Activated T-helper 1 cell treated with anti-CD3 and anti-CD28 coated beads, Interleukin-12 subunit alpha, Interleukin-12 subunit beta, Interleukin-2, Interleukin-4 antibody, amounts not matched to agents 30 ng/mL and 10 ng/mL and 1 ng/mL, durations not matched to agents 14 hours and 24 hours and 36 hours (primary cell): ENCODE measurements around the gene EVI5. TPM values are rescaled to one million over a fixed set of nuclear protein-coding genes. Genes with fewer than 3 reads are reported as not detected.
"Not testable (repeated sequence)": the region's sequence is repeated elsewhere in the genome, so short reads cannot be mapped to it uniquely, and the experiment has no call there.

ENCODE experiments used
- DNase-seq: peaks from one replicate; pipeline ENCODE4 v3.0.0; 2021; ENCODE audit warnings: low spot score
- H3K27ac Mint-ChIP-seq: one replicate; pipeline ENCODE4 v1.8.0; 2021; ENCODE audit warnings: mild to moderate bottlenecking, mixed read lengths
- H3K27me3 Mint-ChIP-seq: one replicate; pipeline ENCODE4 v1.8.0; 2022; ENCODE audit warnings: mild to moderate bottlenecking, moderate library complexity, mixed read lengths; ENCODE audit not compliant: insufficient read depth
- H3K36me3 Mint-ChIP-seq: one replicate; pipeline ENCODE4 v1.8.0; 2021; ENCODE audit warnings: low read depth, mixed read lengths
- H3K4me1 Mint-ChIP-seq: one replicate; pipeline ENCODE4 v1.8.0; 2021; ENCODE audit warnings: low read depth, mixed read lengths
- H3K4me3 Mint-ChIP-seq: one replicate; pipeline ENCODE4 v1.8.0; 2021; ENCODE audit warnings: mild to moderate bottlenecking, moderate library complexity, mixed read lengths
- H3K9me3 Mint-ChIP-seq: one replicate; pipeline ENCODE4 v1.8.0; 2021; ENCODE audit warnings: mixed read lengths
- intact Hi-C: fragments of 100-400 bp; cut with micrococcal nuclease; formaldehyde crosslinking; loops from one replicate; pipeline ENCODE4 v1.15.1; 2024
- total RNA-seq: library from RNA; stranded (reverse); gene quantifications from 2 replicates; pipeline ENCODE4 v1.2.3, GENCODE V29; 2022

EVI5 gene
- total RNA-seq, 1 donor from 2014 or later: 11.3 TPM

DNA sequence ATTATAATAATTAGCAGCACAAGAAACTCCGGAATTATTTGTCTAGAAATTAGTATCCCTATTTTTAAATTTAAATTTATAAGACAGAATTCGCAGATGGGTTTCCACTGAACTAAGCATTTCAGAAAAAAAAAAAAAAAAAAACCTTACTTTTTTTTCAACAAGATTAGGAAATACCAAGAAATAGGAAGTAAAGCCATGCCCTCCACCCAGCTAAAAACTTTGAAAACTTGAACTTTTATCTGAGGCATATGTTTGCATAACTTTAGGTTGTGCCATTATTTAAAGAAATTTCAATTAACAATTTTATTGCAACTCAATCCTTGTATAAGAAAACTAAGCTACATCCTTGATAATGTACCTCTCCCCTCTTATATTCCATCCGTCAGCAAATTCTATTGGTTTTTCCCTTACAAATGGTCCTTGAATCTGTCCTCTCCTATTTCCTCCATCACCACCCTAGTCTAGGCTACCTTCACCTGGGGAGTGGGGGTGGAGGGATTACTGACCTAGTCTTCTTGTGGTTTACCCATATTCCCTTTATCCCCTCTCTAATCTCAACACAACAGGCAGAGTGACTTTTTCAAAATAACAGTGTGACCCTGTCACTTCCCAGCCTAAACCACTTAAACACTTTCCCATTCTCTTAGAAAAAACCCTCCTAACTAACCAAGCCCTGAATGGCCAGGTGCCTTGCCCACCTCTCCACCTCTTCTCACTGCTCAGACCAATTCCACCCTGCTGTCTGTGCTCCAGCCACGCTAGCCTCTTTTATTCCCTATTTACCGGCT, 1.4 kb upstream of the EVI5 start:
- Mint-ChIP-seq H3K36me3 (peaks cover 2% of the 10 kb centered on the region), H3K4me1 (peaks cover 14% of the 10 kb centered on the region), H3K4me3 (peak overlapping the region; percentile 37), H3K27ac (no peak overlapping the region), H3K27me3 (peaks cover 78% of the 10 kb centered on the region), H3K9me3 (no peaks in the 10 kb centered on the region)
- intact Hi-C loops: loop anchor here (10.0 kb wide), 2 partner anchors 312 to 1058 kb away; no protein-coding TSS in a partner anchor
- DNase-seq: no peak

DNA sequence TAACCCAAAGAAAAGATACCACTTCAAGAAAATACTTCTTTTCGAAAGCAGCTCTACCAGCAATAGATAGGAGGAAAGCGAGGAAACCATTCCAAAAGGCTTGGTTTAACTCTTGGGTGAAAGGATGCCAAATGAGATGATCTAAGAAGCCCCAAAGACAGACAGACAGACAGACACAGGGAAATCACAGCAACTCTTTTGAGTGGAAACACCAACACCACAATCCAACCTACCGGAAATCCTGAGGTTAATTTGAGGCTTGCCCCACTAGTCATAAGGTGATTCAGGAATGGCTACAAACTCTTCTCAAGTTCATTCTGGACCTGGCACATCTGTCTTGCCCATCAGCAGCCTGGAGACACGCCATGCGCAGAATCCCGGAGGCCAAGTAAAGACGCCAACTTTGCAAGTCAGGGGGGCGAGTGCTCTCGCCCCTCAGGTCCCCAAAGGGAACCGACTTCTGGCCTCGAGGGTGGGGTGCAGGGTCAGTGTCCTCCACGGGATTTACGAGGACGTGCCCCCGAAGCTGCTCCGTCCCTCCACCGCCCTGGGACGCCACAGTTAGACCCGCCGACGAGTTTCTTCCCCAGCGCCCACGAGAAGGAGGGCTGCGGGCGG, 778 bp downstream of the EVI5 start:
- peak; percentile 46 for DNase-seq
- H3K4me3 Mint-ChIP-seq: peak overlapping the region; percentile 75
- H3K27ac Mint-ChIP-seq: peak overlapping the region; percentile 13
- H3K4me1 Mint-ChIP-seq: peaks cover 14% of the 10 kb centered on the region
- peaks cover 77% of the 10 kb centered on the region for H3K27me3 Mint-ChIP-seq
- intact Hi-C loops: loop anchor here (10.0 kb wide), 2 partner anchors 309 to 1061 kb away; no protein-coding TSS in a partner anchor
- no peaks in the 10 kb centered on the region for H3K9me3 Mint-ChIP-seq
- H3K36me3 Mint-ChIP-seq: peaks cover 2% of the 10 kb centered on the region

DNA sequence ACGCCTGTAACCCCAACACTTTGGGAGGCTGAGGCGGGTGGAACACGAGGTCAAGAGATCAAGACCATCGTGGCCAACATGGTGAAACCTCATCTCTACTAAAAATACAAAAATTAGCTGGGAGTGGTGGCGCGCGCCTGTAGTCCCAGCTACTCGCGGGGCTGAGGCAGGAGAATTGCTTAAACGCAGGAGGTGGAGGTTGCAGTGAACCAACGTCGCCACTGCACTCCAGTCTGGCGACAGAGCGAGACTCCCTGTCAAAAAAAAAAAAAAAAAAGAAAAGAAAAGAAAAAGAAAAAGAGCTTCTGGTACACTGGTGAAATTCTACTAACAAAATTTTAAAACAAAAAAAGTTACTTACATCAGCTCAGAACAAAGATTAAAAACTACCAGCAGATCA, 1.4 kb downstream of the EVI5 start:
- not testable (repeated sequence) for H3K36me3 Mint-ChIP-seq, H3K9me3 Mint-ChIP-seq, DNase-seq, H3K27ac Mint-ChIP-seq
- intact Hi-C loops: loop anchor here (10.0 kb wide), 2 partner anchors 309 to 1061 kb away; no protein-coding TSS in a partner anchor
- Mint-ChIP-seq H3K4me3 (peak overlapping the region; percentile 75), H3K4me1 (peaks cover 14% of the 10 kb centered on the region), H3K27me3 (peaks cover 81% of the 10 kb centered on the region)

DNA sequence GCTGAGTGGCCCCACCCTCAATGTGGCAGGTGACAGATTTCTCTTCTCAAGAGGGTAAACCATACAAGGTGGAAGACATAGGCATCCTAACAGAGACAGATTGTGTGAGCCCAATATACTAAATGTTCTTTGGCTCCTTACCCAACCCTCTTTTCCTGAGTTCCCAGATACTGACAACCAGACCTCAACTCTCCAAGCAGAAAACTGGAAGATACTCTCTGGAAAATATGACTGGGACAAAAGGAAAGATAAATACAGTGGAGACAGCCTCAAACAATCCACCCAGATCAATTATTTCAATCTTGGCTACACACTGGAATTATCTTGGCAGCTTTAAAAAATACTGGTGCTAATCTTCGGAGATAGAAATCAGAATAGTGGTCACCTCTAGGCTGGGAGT, 6.5 kb downstream of the EVI5 start:
- Mint-ChIP-seq H3K4me1 (no peaks in the 10 kb centered on the region), H3K27me3 (peaks cover 62% of the 10 kb centered on the region), H3K27ac (no peak overlapping the region), H3K36me3 (no peaks in the 10 kb centered on the region), H3K4me3 (no peak overlapping the region), H3K9me3 (no peaks in the 10 kb centered on the region)
- no peak for DNase-seq
- intact Hi-C loops: no loop called here

DNA sequence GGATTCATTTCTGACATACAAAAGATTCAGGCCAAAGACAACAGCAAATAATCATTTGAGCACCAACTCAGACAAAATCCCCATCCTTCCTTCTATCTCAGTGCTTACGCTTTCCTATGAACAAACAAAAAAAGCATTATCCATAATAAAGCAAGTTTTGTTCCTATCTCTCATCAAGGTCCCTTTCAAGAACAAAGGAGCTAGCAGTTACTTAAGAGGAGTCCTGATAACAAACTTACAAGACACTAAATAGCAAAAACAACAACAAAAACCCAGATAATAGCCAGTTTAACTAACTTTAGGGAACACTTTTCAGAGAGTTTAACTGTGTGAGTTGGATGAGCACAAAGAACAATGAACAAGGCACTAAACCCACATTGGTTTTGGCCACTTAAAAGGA, 10.5 kb downstream of the EVI5 start:
- DNase-seq: no peak
- no peaks in the 10 kb centered on the region for H3K36me3 Mint-ChIP-seq
- intact Hi-C loops: no loop called here
- no peak overlapping the region for H3K4me3 Mint-ChIP-seq
- H3K9me3 Mint-ChIP-seq: no peaks in the 10 kb centered on the region
- H3K27me3 Mint-ChIP-seq: peaks cover 42% of the 10 kb centered on the region
- no peaks in the 10 kb centered on the region for H3K4me1 Mint-ChIP-seq
- H3K27ac Mint-ChIP-seq: no peak overlapping the region

DNA sequence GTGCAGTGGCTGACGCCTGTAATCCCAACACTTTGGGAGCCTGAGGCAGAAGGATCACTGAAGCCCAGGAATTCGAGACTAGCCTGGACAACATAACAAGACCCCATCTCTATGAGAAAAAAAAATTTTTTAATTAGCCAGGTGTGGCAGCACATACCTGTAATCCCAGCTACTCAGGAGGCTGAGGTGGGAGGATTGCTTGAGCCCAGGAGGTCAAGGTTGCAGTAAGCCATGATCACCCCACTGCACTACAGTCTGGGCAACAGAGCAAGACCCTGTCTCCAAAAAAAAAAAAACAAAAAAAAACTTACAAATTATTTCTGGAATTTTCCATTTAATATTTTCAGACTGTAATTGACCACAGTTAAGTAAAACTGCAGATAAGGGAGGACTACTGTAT, 11.2 kb downstream of the EVI5 start:
- peaks cover 37% of the 10 kb centered on the region for H3K27me3 Mint-ChIP-seq
- DNase-seq, H3K27ac Mint-ChIP-seq, H3K36me3 Mint-ChIP-seq, intact Hi-C loops, H3K9me3 Mint-ChIP-seq, H3K4me3 Mint-ChIP-seq, H3K4me1 Mint-ChIP-seq: not testable (repeated sequence)

DNA sequence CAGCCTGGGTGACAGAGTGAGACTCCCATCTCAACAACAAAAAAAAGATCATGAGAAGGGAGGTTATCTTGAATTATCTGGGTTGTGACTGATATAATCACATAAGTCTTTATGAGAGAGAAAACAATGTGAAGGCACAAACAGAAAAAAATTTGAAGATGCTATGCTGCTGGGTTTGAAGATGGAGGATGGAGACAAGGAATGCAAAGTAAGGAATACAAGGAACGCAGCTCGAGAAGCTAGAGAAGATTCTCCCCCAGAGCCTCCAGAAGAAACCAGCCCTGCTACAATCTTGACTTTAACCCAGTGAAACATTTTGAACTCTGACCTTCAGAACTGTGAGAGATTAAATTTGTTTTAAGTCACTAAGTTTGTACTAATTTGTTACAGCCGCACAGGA, 15.1 kb downstream of the EVI5 start:
- Mint-ChIP-seq H3K27me3 (peaks cover 19% of the 10 kb centered on the region), H3K36me3 (no peaks in the 10 kb centered on the region), H3K27ac (no peak overlapping the region), H3K4me3 (no peak overlapping the region), H3K9me3 (peaks cover 8% of the 10 kb centered on the region), H3K4me1 (no peaks in the 10 kb centered on the region)
- DNase-seq: no peak
- intact Hi-C loops: no loop called here

DNA sequence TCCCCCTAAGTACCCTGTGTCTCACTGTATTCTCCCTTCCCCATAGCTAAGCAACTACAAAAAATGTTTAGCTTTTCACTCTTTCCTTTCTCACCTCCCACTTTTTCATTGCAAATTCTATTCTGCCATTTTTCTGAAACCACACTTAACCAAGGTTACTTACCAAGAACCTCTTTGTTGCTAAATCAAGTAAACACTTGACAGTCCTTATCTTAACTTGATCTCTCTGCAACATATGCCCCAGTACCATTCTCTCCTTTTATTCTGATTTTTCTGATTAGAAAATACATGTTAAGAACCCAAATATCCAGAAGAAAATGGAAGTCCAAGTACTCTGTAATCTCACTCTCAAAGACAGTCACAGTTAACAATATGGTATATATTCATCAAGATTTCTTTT, 16.0 kb downstream of the EVI5 start:
- no peaks in the 10 kb centered on the region for H3K4me1 Mint-ChIP-seq
- H3K36me3 Mint-ChIP-seq: no peaks in the 10 kb centered on the region
- H3K9me3 Mint-ChIP-seq: peaks cover 8% of the 10 kb centered on the region
- peaks cover 19% of the 10 kb centered on the region for H3K27me3 Mint-ChIP-seq
- no peak for DNase-seq
- no peak overlapping the region for H3K27ac Mint-ChIP-seq
- intact Hi-C loops: no loop called here
- H3K4me3 Mint-ChIP-seq: no peak overlapping the region

DNA sequence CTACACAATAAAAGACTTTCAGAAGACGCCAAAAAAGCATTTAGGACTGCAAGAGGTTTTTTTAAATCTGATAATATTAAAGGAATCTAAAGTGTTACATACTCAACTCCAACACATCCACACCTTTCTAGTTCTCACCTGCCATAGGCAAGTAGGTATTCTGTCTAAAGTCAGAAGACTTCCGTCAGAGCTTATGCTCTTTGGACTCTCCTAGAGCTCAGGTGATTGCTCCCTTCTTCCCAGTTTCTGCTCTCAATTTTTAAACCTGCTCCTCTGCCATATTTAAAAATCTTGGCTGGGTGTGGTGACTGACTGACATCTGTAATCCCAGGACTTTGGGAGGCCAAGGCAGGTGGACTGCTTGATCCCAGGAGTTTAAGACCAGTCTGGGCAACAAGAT, 16.6 kb downstream of the EVI5 start:
- no peaks in the 10 kb centered on the region for H3K36me3 Mint-ChIP-seq
- peaks cover 8% of the 10 kb centered on the region for H3K9me3 Mint-ChIP-seq
- intact Hi-C loops: no loop called here
- H3K4me3 Mint-ChIP-seq: no peak overlapping the region
- no peaks in the 10 kb centered on the region for H3K4me1 Mint-ChIP-seq
- peaks cover 18% of the 10 kb centered on the region for H3K27me3 Mint-ChIP-seq
- DNase-seq: no peak
- H3K27ac Mint-ChIP-seq: no peak overlapping the region

DNA sequence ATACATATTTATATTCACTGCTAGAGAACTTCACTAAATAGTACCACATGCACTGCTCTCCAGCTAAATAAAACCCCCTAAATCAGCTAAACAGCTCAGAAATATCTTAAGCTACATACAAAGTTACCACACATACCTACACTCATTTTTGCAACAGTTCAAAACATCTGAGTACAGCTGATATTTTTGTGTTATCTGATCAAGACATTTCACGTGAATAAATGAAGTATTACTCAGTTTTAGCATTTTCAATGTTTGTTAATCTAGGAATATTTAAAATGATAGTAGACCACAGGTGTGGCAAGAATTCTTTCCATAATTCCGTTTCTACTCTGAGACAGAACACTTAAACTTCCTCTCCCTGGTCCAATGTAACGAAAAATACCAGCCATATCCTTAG, 20.8 kb downstream of the EVI5 start:
- H3K36me3 Mint-ChIP-seq: no peaks in the 10 kb centered on the region
- peaks cover 7% of the 10 kb centered on the region for H3K27me3 Mint-ChIP-seq
- H3K27ac Mint-ChIP-seq: no peak overlapping the region
- H3K4me3 Mint-ChIP-seq: no peak overlapping the region
- no peak for DNase-seq
- intact Hi-C loops: no loop called here
- H3K9me3 Mint-ChIP-seq: peaks cover 8% of the 10 kb centered on the region
- H3K4me1 Mint-ChIP-seq: no peaks in the 10 kb centered on the region

DNA sequence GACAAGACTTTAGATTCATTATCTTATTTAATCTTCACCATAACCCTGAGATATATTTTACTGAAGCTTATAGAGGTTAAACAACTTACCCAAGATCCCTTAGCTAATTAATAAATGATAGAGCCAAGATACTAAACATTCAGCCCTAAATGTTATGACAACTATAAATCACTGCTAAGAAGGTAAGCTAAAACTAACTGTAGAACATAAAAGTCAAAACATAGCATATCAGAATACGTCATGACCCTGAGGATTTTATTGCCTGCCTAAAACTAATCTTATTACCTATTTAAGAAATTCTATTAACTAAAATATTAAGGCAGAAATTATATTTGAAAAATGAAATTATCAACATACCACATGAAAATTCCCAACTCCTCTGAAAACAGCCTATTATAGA, 22.6 kb downstream of the EVI5 start:
- peaks cover 15% of the 10 kb centered on the region for H3K27me3 Mint-ChIP-seq
- peaks cover under 1% of the 10 kb centered on the region for H3K9me3 Mint-ChIP-seq
- H3K4me1 Mint-ChIP-seq: no peaks in the 10 kb centered on the region
- no peak overlapping the region for H3K27ac Mint-ChIP-seq
- no peak overlapping the region for H3K4me3 Mint-ChIP-seq
- no peaks in the 10 kb centered on the region for H3K36me3 Mint-ChIP-seq
- intact Hi-C loops: no loop called here
- no peak for DNase-seq

DNA sequence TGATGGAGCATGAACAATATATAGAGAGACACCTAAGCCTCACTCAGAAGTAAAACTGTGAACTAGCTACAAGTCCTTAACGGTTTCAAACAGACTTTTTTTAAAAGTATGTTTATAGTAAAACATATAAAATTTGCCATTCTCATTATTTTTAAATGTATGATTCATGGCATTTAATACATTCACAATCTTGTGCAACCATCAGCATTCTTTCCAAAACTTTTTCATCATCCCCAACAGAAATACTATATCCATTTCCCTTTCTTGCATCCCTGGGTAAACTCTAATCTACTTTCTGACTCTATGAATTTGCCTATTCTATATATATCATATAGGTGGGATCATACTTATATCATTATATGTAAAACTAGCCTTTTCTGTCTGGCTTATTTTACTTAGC, 25.5 kb downstream of the EVI5 start:
- H3K27me3 Mint-ChIP-seq: peaks cover 11% of the 10 kb centered on the region
- no peak overlapping the region for H3K4me3 Mint-ChIP-seq
- intact Hi-C loops: no loop called here
- H3K27ac Mint-ChIP-seq: no peak overlapping the region
- no peak for DNase-seq
- H3K9me3 Mint-ChIP-seq: no peaks in the 10 kb centered on the region
- H3K4me1 Mint-ChIP-seq: no peaks in the 10 kb centered on the region
- H3K36me3 Mint-ChIP-seq: no peaks in the 10 kb centered on the region

DNA sequence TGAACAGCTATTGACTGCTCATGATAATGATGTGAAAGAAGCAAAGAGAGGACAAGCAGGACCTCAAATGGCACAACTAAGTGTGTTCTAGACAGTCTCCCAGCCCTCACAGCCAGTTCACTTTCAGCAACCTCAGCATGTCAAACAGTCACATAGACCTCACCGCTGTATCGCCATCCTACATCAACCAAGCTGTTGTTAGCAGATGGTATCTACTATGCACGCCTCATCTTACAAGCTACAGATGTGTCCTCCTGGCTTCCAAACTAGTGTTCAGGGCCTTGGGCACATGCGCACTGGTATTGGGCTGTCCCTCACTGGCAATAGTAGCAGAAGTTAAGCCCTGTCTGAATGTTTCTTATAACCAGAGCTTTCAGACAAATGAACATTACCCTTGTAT, 28.4 kb downstream of the EVI5 start:
- no peak overlapping the region for H3K27ac Mint-ChIP-seq
- H3K4me1 Mint-ChIP-seq: no peaks in the 10 kb centered on the region
- DNase-seq: no peak
- peaks cover 16% of the 10 kb centered on the region for H3K27me3 Mint-ChIP-seq
- H3K9me3 Mint-ChIP-seq: no peaks in the 10 kb centered on the region
- no peaks in the 10 kb centered on the region for H3K36me3 Mint-ChIP-seq
- H3K4me3 Mint-ChIP-seq: no peak overlapping the region
- intact Hi-C loops: no loop called here
